Activated T-cell treated with anti-CD3 and anti-CD28 coated beads, Interleukin-2, amount 50 U/mL, for 72 hours (primary cell): ENCODE measurements around the gene DUSP7. TPM values are rescaled to one million over a fixed set of nuclear protein-coding genes. Genes with fewer than 3 reads are reported as not detected.

Source experiments
- ATAC-seq, 2 donors: fragments of 150-1000 bp; cut with Tn5 transposase; replicated peaks in 1 of 2; 2 replicates each; pipeline ENCODE4 v1.10.0; 2021; ENCODE audit warnings: moderate library complexity in 2 of 2, mild to moderate bottlenecking in 1 of 2
- DNase-seq, 2 donors: peaks; one replicate each; pipeline ENCODE4 v3.0.0; 2021 to 2022; ENCODE audit warnings: mixed read lengths in 1 of 2
- H3K27ac Mint-ChIP-seq: one replicate; pipeline ENCODE4 v1.8.0; 2022; ENCODE audit warnings: mild to moderate bottlenecking, moderate library complexity, mixed read lengths
- H3K27me3 Mint-ChIP-seq: one replicate; pipeline ENCODE4 v1.8.0; 2022; ENCODE audit warnings: low read depth, mixed read lengths
- H3K36me3 Mint-ChIP-seq, 2 donors: one replicate each; pipeline ENCODE4 v1.8.0; 2022; ENCODE audit warnings: mixed read lengths in 2 of 2, mild to moderate bottlenecking in 1 of 2; ENCODE audit not compliant: insufficient read depth in 2 of 2
- H3K4me1 Mint-ChIP-seq: one replicate; pipeline ENCODE4 v1.8.0; 2022; ENCODE audit warnings: low read depth, mixed read lengths
- H3K4me3 Mint-ChIP-seq, 2 donors: one replicate each; pipeline ENCODE4 v1.8.0; 2022; ENCODE audit warnings: mild to moderate bottlenecking in 2 of 2, mixed read lengths in 2 of 2, moderate library complexity in 2 of 2
- H3K9me3 Mint-ChIP-seq, 2 donors: one replicate each; pipeline ENCODE4 v1.8.0; 2022; ENCODE audit warnings: mixed read lengths in 2 of 2
- total RNA-seq, 2 donors: library from RNA; stranded (reverse); gene quantifications; one replicate each; pipeline ENCODE4 v1.2.3, GENCODE V29; 2022

Gene DUSP7
- total RNA-seq, 2 donors from 2014 or later: 12.8 to 15.7 TPM

- H3K27me3 Mint-ChIP-seq: no peaks in the 10 kb centered on the region
- peak overlapping the region; percentile 91 for H3K4me3 Mint-ChIP-seq
- peaks cover 38% of the 10 kb centered on the region for H3K4me1 Mint-ChIP-seq
- peak overlapping the region; percentile 70 for H3K27ac Mint-ChIP-seq
- peak; percentile 69 to 70 for DNase-seq
- no peaks in the 10 kb centered on the region for H3K36me3 Mint-ChIP-seq
- peak; percentile 23 for ATAC-seq
- H3K9me3 Mint-ChIP-seq: no peaks in the 10 kb centered on the region
Observed at GRCh38 chr3:52055537-52056351, 627 bp downstream of the DUSP7 start.

GRCh38 chr3:52054661-52055511 lies 1.5 kb downstream of the DUSP7 start:
- ATAC-seq (no peak), DNase-seq (peak; percentile 20 to 38)
- no peaks in the 10 kb centered on the region for H3K9me3 Mint-ChIP-seq
- peak overlapping the region; percentile 70 for H3K27ac Mint-ChIP-seq
- peaks cover 38% of the 10 kb centered on the region for H3K4me1 Mint-ChIP-seq
- peak overlapping the region; percentile 91 for H3K4me3 Mint-ChIP-seq
- no peaks in the 10 kb centered on the region for H3K27me3 Mint-ChIP-seq
- H3K36me3 Mint-ChIP-seq: no peaks in the 10 kb centered on the region

GRCh38 chr3:52053307-52054304 lies 2.8 kb downstream of the DUSP7 start:
- DNase-seq: peak; percentile 56 to 67
- peaks cover 0 to 2% of the 10 kb centered on the region in 2 donors for H3K36me3 Mint-ChIP-seq
- H3K4me3 Mint-ChIP-seq: peak overlapping the region; percentile 91
- ATAC-seq: peak; percentile 23 to 24
- H3K4me1 Mint-ChIP-seq: peaks cover 38% of the 10 kb centered on the region
- H3K27me3 Mint-ChIP-seq: no peaks in the 10 kb centered on the region
- no peaks in the 10 kb centered on the region for H3K9me3 Mint-ChIP-seq
- peak overlapping the region; percentile 99 for H3K27ac Mint-ChIP-seq

GRCh38 chr3:52052831-52053306 lies 3.5 kb downstream of the DUSP7 start:
- Mint-ChIP-seq H3K4me1 (peaks cover 44% of the 10 kb centered on the region), H3K4me3 (peak overlapping the region; percentile 91), H3K27me3 (no peaks in the 10 kb centered on the region), H3K9me3 (no peaks in the 10 kb centered on the region), H3K36me3 (peaks cover 0 to 2% of the 10 kb centered on the region in 2 donors), H3K27ac (peak overlapping the region; percentile 99)
- DNase-seq (peak; percentile 55 to 58), ATAC-seq (no peak)

- peaks cover 39% of the 10 kb centered on the region for H3K4me1 Mint-ChIP-seq
- no peaks in the 10 kb centered on the region for H3K27me3 Mint-ChIP-seq
- no peak for ATAC-seq
- H3K4me3 Mint-ChIP-seq: no peak overlapping the region
- H3K9me3 Mint-ChIP-seq: no peaks in the 10 kb centered on the region
- no peak for DNase-seq
- peak overlapping the region; percentile 99 for H3K27ac Mint-ChIP-seq
- H3K36me3 Mint-ChIP-seq: peaks cover 0 to 2% of the 10 kb centered on the region in 2 donors
Observed at GRCh38 chr3:52051444-52051843, 4.9 kb downstream of the DUSP7 start.

- H3K4me1 Mint-ChIP-seq: peaks cover 39% of the 10 kb centered on the region
- H3K27me3 Mint-ChIP-seq: no peaks in the 10 kb centered on the region
- no peak overlapping the region for H3K27ac Mint-ChIP-seq
- H3K36me3 Mint-ChIP-seq: peaks cover 0 to 2% of the 10 kb centered on the region in 2 donors
- no peak for ATAC-seq
- DNase-seq: no peak
- H3K4me3 Mint-ChIP-seq: no peak overlapping the region
- no peaks in the 10 kb centered on the region for H3K9me3 Mint-ChIP-seq
Observed at GRCh38 chr3:52050571-52050970, 5.8 kb downstream of the DUSP7 start.

GRCh38 chr3:52049503-52049902 lies 6.9 kb downstream of the DUSP7 start:
- no peaks in the 10 kb centered on the region for H3K27me3 Mint-ChIP-seq
- H3K9me3 Mint-ChIP-seq: no peaks in the 10 kb centered on the region
- H3K4me3 Mint-ChIP-seq: no peak overlapping the region
- DNase-seq (no peak), ATAC-seq (no peak)
- H3K27ac Mint-ChIP-seq: peak overlapping the region; percentile 3
- peaks cover 41% of the 10 kb centered on the region for H3K4me1 Mint-ChIP-seq
- H3K36me3 Mint-ChIP-seq: peaks cover 0 to 2% of the 10 kb centered on the region in 2 donors

GRCh38 chr3:52047295-52047960 lies 8.9 kb downstream of the DUSP7 start:
- DNase-seq: no peak
- peaks cover 0 to 2% of the 10 kb centered on the region in 2 donors for H3K36me3 Mint-ChIP-seq
- peaks cover 21% of the 10 kb centered on the region for H3K4me1 Mint-ChIP-seq
- no peak overlapping the region for H3K4me3 Mint-ChIP-seq
- no peaks in the 10 kb centered on the region for H3K9me3 Mint-ChIP-seq
- H3K27me3 Mint-ChIP-seq: no peaks in the 10 kb centered on the region
- no peak overlapping the region for H3K27ac Mint-ChIP-seq
- no peak for ATAC-seq

GRCh38 chr3:52046902-52047239 lies 9.5 kb downstream of the DUSP7 start:
- ATAC-seq (no peak), DNase-seq (no peak)
- Mint-ChIP-seq H3K27me3 (no peaks in the 10 kb centered on the region), H3K4me1 (peaks cover 18% of the 10 kb centered on the region), H3K27ac (peak overlapping the region; percentile 3), H3K36me3 (peaks cover 0 to 2% of the 10 kb centered on the region in 2 donors), H3K4me3 (no peak overlapping the region), H3K9me3 (no peaks in the 10 kb centered on the region)

- ATAC-seq: no peak
- Mint-ChIP-seq H3K27me3 (no peaks in the 10 kb centered on the region), H3K27ac (peak overlapping the region; percentile 3), H3K36me3 (peaks cover 0 to 2% of the 10 kb centered on the region in 2 donors), H3K4me3 (no peak overlapping the region), H3K4me1 (peaks cover 18% of the 10 kb centered on the region), H3K9me3 (no peaks in the 10 kb centered on the region)
- no peak for DNase-seq
Observed at GRCh38 chr3:52046186-52046901, 10.0 kb downstream of the DUSP7 start.

GRCh38 chr3:52044869-52045619 lies 11.3 kb downstream of the DUSP7 start:
- DNase-seq: no peak
- Mint-ChIP-seq H3K27ac (no peak overlapping the region), H3K4me3 (no peak overlapping the region)

More at GRCh38 chr3:52044869-52045619, 11.3 kb downstream of the DUSP7 start:
- Mint-ChIP-seq H3K4me1 (peaks cover 18% of the 10 kb centered on the region), H3K9me3 (no peaks in the 10 kb centered on the region), H3K36me3 (peaks cover 0 to 2% of the 10 kb centered on the region in 2 donors), H3K27me3 (no peaks in the 10 kb centered on the region)
- peak in 1 of 2 donors; percentile 22 for ATAC-seq
